GM19455 (cell line): ENCODE results near the gene DDC.

Experiments
- ATAC-seq: cut with Tn5 transposase; IDR thresholded peaks from one replicate; pipeline ENCODE4 v1.9.1; 2021; ENCODE audit not compliant: unreplicated experiment

The DDC gene

DNA sequence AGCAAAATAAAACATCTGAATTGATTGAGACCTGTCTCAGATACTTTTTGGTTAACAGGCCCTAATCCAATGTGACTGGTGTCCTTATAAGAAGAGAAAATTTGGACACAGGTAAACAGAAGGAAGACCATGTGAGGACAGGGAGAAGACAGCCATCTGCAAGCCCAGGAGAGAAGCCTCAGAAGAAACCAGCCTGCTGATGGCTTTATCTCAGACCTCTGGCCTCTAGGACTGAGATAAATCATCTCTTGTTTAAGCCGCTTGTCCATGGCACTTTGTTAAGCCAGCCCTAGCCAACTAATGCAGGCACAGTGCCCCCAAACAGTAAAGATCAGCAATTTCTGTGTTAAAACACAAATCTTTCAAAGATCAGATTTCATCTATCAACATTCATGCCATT is 73.3 kb downstream of the DDC start:
- no peak for ATAC-seq

DNA sequence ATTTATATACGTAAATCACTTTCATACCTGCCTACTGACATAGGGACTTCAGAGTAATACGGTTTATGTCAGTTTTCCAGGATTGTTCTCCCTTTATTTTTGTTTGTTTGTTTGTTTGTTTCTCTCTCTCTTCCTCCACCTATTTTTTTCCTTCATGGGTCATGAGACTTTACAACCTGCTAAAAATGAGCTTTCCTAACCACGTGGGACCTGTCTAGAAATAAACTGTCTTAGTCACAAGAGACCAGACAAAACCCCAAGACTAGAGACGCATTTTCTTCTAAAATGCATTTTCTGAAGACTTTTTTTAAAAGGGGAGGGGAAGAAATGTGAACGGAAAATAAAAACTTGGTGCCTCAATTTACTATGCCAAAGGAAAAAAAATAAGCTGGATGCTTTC is 74.0 kb downstream of the DDC start:
- no peak for ATAC-seq

DNA sequence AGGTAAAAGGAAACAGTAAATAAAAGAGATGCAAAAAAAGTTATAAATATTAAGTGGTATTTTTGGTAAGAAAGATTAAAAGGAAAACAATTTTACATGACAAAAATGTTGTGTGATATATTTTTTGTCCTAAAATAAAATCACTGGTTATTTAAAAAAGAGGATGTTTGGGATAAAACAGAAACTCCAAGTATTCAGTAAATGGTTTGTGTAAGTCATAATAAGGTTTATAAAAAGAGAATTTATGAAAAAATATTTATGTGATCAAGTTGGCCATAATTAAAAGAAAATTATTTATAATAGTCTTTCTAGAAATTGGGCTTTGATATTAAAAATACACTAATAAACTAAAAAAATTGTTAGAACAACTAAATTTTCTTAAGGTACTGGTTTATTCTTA is 76.8 kb downstream of the DDC start:
- no peak for ATAC-seq

DNA sequence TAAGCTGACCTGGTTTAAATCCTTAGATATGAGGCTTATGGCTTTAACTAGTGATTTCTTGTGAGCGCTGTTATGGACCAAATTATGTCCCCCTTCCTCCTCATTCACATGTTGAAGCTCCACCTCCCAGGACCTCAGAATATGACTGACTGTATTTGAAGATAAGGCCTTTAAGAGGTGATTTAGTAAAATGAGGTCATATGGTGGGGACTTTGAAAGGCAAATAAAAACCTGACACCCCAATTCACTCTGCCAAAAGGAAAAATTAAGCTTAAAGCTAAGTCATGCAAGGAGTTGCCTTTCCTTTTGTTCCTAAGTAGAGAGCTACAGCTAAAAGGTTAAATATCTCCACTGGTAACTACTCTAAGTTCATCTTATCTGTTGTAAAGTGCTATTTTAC is 78.7 kb downstream of the DDC start:
- no peak for ATAC-seq

DNA sequence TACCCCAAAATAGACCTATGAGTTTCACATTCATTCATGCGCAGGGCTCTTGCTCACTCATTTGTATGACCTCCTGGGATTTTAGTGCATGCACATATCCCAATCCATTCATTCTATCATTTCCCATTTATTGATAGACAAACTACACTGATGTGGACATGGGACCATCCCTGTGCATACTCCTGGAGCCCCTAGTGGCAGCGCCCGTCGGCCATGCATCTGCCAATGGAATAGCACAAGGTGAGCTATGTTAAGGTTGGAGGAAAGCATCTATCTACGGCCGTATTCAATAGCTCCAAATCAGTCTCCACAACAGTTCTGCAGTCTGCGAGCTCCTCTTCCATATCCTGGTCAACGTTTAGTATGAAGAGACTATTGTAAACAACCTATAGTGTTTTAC is 83.3 kb downstream of the DDC start:
- ATAC-seq, result no peak

DNA sequence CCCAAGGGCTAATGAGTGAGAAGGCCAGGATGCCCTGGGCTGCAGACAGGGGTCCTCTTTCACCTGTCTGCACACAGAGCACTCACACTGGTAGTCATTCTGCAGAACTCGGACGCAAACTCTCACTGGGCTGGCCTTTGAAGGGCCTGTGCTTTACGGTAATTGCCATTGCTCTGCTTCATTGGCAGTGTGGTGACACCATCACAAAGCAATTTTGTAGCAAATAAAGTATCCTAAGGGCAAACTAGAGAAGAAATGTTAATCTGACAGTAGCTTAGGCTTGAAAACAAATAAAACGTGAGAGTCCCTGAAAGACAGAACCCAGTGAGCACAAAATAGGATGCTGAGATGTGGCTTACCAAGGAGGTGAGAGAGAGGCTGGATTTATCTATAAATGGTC is 84.4 kb downstream of the DDC start:
- no peak for ATAC-seq

DNA sequence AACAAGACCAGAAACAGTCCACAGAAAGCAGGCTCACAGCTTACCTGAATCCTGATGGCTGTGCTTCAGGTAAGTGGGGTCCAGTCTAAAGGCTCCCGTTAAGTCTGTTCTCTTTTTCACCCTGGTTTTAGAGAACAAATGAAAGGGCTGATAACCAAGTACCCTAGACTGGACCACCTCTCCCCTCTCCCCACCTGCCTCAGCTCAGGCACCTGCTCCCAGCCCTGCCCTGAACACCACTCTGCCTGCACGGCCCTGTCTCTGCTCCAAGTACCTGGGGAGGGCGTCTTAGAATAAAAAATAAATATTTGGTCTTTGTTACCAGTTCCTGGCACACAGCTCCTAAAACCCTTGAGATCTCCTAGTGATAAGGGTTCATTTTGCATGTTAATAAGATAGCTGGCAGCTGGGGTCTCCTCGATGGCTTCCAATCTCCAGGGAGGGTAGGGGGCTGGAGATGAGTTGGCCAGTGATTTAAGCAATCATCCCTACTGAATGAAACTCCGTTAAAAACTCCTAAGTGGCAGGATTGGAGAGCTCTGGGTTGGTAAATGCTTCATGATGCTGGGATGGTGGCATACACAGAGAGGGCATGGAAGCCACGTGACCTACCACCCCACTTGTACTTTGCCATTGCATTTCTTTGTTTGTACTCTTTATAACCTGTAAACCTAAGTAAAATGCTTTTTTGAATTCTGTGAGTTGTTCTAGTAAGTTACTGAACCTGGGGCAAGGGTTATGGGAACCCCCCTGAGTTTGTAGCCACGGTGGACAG is 85.3 kb downstream of the DDC start:
- ATAC-seq, result no peak

DNA sequence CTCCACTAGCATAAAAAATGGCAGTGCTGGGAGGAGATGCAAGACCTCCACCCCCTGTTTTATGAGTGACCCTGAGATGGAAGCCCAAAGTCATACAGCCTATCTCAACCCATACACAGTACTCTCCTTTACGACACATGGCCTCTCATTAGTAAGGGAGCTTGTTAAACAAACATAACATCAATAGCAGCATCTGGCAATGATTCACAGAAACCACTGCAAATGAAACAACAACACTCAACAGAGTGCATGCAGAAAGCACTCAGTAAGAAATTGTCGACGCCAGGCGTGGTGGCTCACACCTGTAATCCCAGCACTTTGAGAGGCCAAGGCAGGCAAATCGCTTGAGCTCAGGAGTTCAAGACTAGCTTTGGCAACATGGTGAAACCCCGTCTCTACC is 87.6 kb downstream of the DDC start:
- no peak for ATAC-seq

DNA sequence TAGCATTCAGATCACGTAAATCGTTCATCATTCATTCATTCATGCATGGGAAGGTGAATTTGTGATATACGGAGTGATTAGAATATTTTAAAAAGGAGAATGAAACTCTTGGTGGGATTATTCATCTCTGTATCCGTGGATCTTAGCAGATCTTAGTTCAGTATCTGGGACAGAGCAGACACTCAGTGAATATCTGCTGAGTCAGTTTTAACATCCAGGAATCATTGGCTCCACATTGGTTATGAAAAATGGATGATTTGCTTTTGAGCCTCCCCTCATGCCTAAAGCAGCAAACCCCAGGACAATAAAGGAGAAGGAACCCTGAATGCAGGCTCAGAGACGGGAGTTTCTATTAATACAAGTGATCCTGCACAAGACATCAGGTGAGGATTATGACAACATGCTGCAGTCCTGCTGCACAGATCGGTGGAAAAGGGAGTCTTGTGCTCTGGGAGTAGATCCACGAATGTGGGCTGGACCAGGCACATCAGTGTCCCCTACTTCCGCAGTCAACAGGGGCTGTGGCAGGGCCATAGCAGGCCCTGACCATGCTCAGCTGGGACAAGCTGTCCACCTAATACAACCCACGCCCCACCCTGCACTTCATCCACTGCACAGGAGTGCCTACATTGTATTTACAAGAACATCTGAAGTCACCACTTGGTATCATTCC is 88.1 kb downstream of the DDC start:
- no peak for ATAC-seq

DNA sequence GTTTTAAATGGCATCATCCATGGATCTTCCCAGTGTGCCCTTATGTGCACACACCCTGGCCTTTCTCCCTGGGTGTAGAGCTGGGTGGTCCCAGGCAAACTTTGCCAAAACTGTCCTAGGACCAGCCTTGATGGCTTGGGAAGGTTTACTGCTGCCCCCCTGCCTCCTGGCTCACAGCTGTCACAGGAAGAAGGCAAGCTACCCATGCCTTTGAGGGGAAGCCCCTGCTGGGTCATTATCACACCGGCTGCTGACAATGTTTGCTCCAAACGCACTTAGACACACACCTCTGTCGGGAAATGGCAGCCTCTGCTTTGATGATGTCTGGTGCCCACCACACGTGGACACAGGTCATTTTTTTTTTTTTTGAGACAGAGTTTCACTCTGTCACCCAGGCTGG is 89.9 kb downstream of the DDC start:
- no peak for ATAC-seq

DNA sequence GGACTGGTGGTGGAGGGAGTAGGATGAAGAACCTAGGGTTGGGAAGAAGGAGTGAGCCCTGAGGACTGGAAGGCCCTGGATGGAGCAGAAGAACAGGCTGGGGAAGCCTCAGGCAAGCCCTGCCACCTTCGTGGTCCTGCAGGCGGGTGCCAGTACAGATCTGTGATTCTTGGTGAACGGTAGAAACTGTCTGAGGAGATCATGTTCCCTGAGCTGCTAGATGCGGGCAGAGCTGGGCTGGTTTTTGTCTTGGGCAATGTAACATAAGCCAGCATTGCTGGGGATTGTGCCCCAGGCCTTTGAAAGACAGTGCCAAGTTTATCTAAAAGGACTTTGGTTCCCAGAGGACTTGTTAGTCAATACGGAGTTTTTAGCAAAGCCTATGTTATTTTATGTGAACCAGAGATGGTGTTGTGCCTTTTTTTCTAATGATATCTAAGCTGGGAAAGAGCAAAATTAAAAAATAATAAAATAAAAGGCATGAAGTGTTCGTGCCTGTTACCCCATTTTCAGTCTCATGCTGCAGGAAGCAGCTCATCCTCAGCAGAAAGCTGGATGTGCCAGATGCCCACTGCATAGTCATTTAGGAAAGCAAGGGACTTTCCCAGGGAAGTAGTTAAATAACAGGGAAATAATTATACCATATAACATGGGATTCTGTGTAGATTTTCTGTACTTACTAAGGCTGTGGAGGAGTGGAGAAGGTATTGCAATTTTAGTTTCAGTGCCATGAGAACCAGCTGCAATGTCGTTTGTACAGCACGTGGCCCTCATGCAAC is 90.6 kb downstream of the DDC start:
- ATAC-seq, result no peak

DNA sequence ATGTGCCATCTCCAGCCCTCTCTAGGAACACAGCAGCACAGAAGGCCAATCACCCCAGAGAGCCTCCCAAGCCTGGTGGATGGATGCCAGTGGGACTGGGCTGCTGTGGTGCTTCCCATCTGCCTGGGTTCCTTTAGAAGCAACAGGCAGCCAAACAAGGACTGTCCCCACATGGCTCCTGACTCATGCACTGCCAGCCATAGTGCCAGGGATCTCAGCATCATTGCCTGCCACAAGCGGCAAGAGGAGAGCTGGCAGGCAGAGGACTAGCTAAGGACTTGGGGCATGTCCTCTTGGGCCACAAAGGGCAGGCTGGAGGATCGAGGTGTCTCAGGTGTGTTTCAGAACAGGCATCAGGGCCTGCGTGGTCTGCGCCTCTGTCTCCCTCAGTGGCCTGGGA is 91.7 kb downstream of the DDC start:
- ATAC-seq, result no peak

DNA sequence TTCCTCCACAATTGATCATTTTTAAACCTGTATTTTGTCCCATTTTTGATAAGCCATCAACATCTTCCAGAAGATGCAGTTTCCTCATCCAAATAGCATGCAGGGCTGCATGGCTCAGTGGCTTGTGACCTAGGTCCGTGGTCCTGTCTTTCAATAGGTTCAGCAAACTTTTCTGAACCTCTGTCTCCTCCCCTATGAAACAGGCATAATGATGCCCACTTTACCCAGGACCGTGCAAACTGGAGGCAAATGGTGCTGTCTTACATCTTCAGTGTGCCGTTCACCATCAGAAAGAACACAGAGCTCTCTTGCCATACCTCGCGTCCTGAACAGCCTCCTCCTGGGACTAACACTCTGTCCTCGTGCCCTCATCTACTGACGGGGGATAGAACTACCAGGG is 92.8 kb downstream of the DDC start:
- no peak for ATAC-seq

DNA sequence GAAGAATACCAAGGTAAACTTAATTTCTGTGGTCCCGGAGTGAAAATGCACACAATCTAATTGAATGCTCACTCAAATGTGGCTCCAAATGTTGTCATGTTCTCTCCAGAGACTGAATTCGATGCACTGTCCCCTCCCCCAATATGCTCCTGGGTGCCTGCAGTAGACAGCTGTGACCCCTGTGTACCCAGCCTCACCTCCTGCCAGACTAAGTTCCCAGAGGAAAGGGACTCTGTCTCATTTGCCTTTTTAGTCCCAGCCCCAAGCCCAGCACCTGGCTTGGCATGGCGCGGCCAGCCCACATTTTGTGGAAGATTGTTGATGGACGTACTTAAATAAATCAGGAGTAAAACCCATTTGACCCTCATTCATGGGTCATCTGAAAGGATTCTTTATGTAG is 93.2 kb downstream of the DDC start:
- no peak for ATAC-seq

DNA sequence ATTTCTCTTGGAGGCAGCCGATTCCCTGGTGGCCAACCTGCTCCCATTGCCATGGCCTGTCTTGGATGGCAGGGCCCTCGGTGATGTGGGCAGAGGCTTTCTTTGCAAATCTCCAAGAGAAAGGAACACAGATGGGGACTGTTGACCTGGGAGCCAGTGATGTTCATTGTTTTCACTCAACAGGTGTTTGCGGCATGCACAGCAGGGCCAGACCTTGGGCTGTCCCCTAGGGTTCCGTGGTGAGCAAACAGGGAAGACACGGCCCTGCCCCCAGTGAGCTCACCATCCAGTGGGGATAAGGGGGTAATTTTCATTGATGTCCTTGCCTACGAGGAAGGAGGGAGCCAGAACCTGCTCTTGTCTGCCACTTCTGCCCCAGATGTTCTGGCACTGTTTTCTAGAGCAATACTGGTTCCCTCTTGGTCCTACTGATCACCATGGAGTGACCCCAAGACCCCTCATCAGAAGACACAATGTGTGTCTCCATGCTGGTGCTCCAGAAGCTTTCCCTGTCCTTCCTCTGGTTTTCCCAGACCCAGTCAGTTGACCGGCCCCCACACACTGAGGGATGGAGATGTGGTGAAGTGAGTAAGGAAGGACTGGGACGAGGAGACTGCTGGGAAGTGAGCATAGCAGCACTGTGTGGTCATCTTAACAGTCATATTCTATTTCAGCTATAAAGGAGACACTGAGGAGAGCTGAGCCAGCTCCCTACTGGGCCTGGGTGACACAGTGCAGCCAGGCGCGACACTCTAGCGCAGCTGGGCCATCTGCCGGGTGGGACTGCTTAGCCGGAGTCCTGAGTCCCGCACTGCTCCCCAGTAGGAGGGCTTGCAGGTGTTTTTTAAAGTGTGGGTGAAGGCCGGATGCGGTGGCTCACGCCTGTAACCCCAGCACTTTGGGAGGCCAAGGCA is 94.7 kb downstream of the DDC start:
- ATAC-seq, result no peak

DNA sequence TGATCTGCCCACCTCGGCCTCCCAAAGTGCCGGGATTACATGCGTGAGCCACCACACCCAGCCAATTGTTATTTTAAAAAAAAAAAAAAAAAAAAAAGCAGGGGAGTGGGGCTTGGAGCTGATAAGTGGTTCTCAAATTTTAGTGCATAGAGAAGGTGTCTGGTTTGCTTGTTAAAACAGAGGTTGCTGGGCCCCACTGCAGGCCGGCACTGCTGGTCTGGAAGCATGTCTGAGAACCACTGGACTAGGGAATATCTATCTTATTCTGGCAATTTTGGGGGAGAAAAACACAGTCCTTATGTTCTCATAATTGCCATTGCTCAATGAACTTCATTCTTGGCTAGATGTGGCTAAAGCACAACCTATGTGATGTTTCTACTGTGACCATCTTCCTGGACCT is 96.0 kb downstream of the DDC start:
- no peak for ATAC-seq

DNA sequence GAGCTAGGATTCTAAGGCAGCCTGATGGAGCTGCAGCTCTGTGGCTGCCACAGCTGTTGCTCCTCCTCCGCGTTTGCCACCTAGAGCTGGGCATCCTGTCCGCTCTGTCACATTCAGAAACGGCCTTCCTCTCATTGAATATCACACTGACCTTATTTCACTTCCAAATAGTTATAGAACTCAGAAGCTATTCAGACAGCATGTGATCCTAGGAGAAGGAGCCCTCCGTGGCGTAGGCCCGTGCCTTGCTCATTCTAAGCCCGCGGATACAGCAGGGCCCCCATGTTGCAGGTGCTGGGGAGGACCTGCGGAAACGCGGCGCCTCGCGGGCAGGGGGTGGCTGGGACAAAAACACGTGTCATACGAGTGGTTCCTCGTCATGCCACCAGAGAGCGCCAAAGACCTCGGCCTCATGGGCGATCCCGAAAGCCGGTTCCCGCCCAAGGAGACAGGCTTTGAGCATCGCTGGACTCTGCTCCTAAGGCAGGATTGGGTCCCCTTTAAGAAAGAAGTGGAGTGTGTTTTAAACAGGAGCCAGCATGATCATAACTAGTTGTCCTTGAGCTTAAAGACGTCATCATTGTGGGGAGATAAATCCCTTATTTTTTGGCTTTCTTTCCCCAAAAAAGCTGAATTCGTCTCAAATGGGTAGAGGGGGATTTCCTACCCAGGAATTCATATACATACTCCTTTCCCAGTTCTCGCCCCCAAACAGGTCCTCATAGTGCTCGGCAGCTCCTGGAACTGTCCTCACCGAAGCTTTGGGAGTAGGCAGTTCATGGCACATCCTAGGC is 97.2 kb downstream of the DDC start:
- ATAC-seq, result peak; percentile 89

DNA sequence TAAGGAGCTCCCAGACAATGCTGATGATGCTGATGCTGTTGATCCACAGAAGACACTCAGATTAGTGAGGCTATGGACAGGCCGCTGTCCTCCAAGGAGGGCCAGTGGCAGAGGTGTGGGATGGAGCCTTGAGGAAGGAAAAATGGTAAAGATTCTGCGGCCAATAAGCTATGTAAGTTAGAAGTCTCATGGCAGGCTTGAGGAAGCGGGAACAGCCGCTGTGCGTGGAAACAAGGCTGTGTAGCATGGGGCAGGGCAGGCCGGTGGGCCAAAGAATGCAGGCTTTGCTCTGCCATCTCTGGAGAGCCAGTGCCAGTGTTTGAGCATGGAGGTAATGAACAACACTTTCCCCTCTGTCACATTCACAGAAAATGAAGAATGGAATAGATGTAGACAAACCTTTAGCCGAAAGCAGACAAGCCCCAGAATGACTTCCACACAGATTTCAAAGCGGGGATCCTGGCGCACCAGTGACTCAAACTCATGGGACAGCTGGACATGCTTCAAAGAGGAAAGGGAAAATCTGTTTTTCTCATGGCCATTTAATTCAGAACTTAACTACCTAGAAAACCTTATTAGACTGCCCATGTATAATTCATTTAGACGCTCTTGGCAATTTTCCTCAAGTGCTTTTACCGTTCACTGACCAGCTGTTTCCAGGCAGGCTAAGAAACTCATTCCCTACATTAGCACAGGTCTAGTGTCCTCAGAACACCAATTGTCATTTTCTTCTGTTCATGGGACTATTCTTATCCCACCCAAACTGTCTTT is 98.2 kb downstream of the DDC start:
- ATAC-seq, result no peak

DNA sequence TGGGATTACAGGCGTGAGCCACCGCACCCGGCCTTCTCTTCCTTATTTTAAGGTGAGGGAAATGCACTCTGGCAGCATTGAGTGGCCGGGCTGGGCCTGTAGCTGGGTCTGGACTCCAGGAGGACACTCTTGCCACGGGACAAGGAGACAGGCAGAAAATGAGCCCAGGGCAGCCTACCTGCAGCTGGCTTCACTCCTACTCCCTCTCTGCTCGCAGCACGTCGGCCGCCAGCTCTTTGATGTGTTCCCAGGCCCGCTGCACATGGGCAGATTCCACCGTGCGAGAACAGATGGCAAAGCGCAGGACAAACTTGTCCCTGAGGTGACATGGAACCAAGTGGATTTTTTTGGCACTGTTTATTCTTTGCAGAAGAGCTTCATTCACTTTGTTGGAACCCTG is 102.2 kb downstream of the DDC start:
- no peak for ATAC-seq

DNA sequence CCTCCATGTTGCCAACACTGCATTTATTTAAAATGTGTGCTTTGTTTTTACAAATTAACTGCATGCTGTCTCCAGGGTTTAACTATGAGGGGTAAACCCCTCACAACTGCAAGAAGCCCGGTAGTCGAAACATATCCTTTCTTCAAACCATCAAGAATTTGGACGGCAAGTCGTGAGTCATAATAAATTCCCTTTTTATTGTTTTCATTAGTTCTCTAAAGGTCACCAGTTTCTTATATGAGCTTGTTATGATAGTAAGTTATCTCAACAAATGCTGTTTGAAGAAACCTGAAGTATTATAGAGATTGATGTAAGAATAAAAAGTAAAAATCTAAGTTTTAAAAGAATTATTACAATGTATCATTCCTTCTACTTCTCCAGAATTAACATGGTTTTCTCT is 102.8 kb downstream of the DDC start:
- no peak for ATAC-seq
